Motor neuron (in vitro differentiated cells): ENCODE data around the gene TRAPPC12. TPM values are rescaled to one million over a fixed set of nuclear protein-coding genes. Genes with fewer than 3 reads are reported as not detected.
"Not testable (repeated sequence)": the region's sequence is repeated elsewhere in the genome, so short reads cannot be mapped to it uniquely, and the experiment has no call there.

Experiments used
- ATAC-seq, 8 experiments: fragments of 200-7000 bp; cut with Tn5 transposase; replicated peaks in 6 of 8; 2 replicates each; pipeline ENCODE4 v1.8.0; 2021; ENCODE audit warnings: mild to moderate bottlenecking in 8 of 8, moderate library complexity in 8 of 8
- H3K27ac ChIP-seq, 2 donors: fragments of 250-450 bp; sonication (Bioruptor Pico); 2 replicates each; pipeline ENCODE4 v1.9.0; 2021; ENCODE audit warnings: antibody characterized with exemption in 2 of 2, mild to moderate bottlenecking in 2 of 2, moderate library complexity in 1 of 2
- H3K4me1 ChIP-seq, 2 donors: fragments of 250-450 bp; sonication (Bioruptor Pico); replicated peaks in 1 of 2; 2 replicates each; pipeline ENCODE4 v1.6.1; 2021; ENCODE audit warnings: antibody characterized with exemption in 2 of 2, mild to moderate bottlenecking in 2 of 2, moderate library complexity in 1 of 2
- H3K4me3 ChIP-seq, 5 donors: fragments of 250-450 bp; sonication (Bioruptor Pico); 2 replicates each; pipeline ENCODE4 v1.9.0; 2021; ENCODE audit warnings: antibody characterized with exemption in 5 of 5, mild to moderate bottlenecking in 5 of 5, moderate library complexity in 4 of 5
- WGBS, 10 experiments: fragments of 450-650 bp; shearing (Covaris generic); methylation state at CpG; one replicate each; pipeline ENCODE4 v1.0.0; 2022; 5-methylcytosine and 5-hydroxymethylcytosine counted together
- in situ Hi-C, 9 experiments: fragments of 400-800 bp; cut with MboI; loops; one replicate each; pipeline ENCODE4 v1.15.0; 2021; ENCODE audit warnings: low sequenced_read_pairs in 9 of 9, low pct_unique_long_range_greater_than_20kb in 2 of 9; ENCODE audit not compliant: unreplicated experiment in 9 of 9
- total RNA-seq, 8 experiments: library from RNA; unstranded; fragments of 300-600 nt; gene quantifications; 2 replicates each; pipeline versions ENCODE4 v1.2.3 to v1.2.4, GENCODE V29; 2022

TRAPPC12 gene
- total RNA-seq, 8 experiments from 2014 or later: 40.1 to 228 (median 67.4) TPM

DNA sequence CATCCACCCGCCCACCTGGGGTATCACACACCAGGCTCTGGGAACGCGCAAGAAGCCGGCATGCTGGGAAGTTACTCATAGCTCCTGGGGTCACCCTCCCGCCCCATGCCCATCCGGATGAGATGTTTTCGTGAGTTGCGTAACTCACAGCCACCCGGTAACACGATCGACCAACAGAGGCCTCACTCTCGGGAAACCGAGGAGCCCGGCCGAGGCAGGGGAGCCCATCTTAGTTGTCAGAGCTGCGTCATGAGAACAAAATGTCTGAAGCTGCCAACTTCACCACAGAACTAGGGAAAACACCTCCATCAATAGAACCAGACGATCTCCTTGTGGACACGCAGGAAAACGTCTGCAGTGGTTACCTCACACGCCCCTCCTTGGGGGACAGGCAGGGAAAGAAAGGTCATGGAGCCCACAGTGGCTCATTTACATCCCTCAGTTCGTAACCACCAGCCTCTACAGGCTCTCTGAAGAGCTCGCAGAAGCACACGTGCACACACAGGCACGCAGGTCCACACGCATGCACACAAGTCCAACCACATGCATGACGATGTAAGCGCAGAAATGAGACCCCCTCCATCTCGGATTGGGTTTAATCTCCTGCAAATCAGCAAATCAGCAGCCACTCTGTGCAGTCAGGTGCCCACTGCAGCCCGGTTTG is 113.6 kb downstream of the TRAPPC12 start:
- peak overlapping the region; percentile 14 to 50 for H3K27ac ChIP-seq
- peaks cover 39 to 43% of the 10 kb centered on the region in 2 donors for H3K4me1 ChIP-seq
- in situ Hi-C loops: no loop called here
- no peak overlapping the region for H3K4me3 ChIP-seq
- ATAC-seq: peak in 4 of 8 experiments; percentile 15 to 32 (median 28)
- WGBS, 10 experiments: 78 to 100% (median 93%) methylated on average over 2 to 17 of the region's 29 CpGs; no CpG with 5 or more reads in 2 of the 10 experiments

DNA sequence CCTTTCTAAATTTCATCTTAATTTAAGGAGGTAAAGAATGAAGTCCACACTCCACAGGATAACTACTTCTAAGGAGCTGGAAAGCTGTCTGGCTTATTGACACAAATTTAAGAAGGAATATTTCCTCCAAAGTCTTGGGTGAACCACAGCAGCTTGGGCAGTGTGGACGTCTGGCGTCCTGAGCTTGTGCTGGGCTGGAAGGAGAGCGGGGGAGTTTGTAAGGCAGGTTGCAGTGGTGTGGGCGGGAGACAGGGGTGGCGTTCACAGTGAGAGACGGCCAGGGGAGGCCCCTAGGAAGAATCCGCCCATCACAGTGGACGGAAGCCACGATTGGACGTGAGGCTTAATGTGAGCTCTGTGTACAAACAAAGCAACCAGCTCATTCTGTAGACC is 114.1 kb downstream of the TRAPPC12 start:
- Histone ChIP-seq H3K27ac (peak overlapping the region in 1 of 2 donors; percentile 14), H3K4me1 (peaks cover 34 to 38% of the 10 kb centered on the region in 2 donors), H3K4me3 (no peak overlapping the region)
- in situ Hi-C loops: no loop called here
- peak in 7 of 8 experiments; percentile 57 to 94 (median 89) for ATAC-seq
- WGBS, 10 experiments: 27 to 80% (median 53%) methylated on average over 1 to 4 of the region's 10 CpGs; no CpG with 5 or more reads in 6 of the 10 experiments

DNA sequence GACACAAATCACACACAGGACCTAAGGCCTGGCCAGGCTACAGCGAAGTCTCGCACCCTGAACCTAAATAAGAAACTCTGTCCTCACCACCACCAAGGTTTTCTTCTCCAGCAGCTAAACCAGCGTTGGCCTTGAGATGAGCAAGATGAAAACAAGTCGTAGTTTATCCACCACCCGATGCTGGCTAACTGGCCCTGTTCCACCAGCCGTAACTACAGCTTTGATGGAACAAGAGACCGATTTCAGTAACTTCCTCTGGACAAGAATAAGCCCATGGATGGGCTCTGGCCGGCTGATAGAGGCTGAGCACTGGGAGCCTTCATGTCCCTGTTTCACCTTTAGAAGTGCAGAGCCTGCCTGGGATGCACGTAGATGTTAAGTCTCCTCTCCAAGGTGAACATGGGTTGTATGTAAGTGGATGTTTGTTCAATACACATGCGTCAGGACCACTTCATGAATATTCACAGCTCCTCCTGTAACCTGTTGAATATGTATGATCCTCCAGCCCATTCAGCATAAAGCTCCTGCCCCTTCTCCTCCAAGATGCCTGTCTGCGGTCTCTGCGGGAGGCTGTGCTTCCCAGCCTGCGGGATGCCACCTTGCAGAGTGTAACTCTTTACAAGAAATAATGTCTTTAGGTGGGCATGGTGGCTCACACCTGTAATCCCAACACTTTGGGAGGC is 115.6 kb downstream of the TRAPPC12 start:
- Histone ChIP-seq H3K27ac (no peak overlapping the region), H3K4me3 (no peak overlapping the region), H3K4me1 (peaks cover 22 to 27% of the 10 kb centered on the region in 2 donors)
- in situ Hi-C loops: no loop called here
- 91 to 100% (median 96%) methylated on average over 2 to 9 of the region's 13 CpGs; no CpG with 5 or more reads in 3 of the 10 experiments for WGBS, 10 experiments
- peak in 1 of 8 experiments; percentile 72 for ATAC-seq

DNA sequence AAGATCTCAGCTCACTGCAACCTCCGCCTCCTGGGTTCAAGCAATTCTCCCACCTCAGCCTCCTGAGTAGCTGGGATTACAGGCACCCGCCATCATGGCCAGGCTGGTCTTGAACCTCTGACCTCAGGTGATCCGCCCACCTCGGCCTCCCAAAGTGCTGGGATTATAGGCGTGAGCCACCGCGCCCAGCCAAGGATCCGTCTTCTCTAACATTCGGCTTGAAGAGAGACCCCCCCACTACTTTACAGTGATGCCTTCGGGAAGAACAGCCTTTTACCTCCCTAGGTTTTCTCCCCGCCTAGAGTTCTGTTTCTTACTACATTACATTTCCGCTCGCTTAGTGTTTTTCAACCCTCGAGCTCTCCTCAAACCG is 117.2 kb downstream of the TRAPPC12 start:
- in situ Hi-C loops, ATAC-seq: not testable (repeated sequence)
- WGBS, 10 experiments: 90 to 100% (median 93%) methylated on average over 1 to 12 of the region's 15 CpGs; no CpG with 5 or more reads in 4 of the 10 experiments

DNA sequence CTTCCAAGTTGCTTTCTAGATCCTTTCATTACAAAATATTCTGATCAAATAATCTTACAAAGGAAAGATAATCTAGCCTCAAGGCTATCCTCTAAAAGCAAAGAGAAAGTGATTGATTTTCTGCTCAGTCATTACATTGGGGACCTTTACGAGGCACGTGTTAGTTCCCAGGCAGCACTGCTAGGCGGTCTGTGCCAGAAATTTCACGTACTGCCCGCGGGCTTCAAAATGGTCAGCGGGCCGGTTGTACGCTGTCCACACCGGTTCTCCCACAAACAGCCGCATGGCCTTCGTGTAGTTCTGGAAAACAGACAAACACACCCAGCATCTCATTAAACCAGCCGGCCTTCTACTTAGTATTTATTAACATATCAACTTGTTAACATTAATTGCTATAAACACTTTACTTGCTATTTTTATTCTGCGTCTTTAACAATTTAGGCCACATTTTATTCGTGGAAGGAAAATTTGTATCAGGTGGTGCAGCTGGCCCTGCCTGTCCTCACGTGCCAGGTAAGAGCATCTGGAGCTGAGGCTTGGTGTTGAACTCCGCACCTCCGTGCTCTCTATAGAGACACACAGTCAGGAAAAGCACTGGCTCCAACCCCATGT is 119.4 kb downstream of the TRAPPC12 start:
- no peak for ATAC-seq
- no peak overlapping the region for H3K4me3 ChIP-seq
- 86 to 100% (median 92%) methylated on average over 4 to 18 of the region's 18 CpGs; no CpG with 5 or more reads in 2 of the 10 experiments for WGBS, 10 experiments
- H3K4me1 ChIP-seq: peaks cover 6% of the 10 kb centered on the region in 2 donors
- H3K27ac ChIP-seq: no peak overlapping the region
- in situ Hi-C loops: no loop called here

More for the DNA sequence above, 117.2 kb downstream of the TRAPPC12 start:
- H3K27ac ChIP-seq, H3K4me3 ChIP-seq: not testable (repeated sequence)
- peaks cover 17 to 19% of the 10 kb centered on the region in 2 donors for H3K4me1 ChIP-seq

DNA sequence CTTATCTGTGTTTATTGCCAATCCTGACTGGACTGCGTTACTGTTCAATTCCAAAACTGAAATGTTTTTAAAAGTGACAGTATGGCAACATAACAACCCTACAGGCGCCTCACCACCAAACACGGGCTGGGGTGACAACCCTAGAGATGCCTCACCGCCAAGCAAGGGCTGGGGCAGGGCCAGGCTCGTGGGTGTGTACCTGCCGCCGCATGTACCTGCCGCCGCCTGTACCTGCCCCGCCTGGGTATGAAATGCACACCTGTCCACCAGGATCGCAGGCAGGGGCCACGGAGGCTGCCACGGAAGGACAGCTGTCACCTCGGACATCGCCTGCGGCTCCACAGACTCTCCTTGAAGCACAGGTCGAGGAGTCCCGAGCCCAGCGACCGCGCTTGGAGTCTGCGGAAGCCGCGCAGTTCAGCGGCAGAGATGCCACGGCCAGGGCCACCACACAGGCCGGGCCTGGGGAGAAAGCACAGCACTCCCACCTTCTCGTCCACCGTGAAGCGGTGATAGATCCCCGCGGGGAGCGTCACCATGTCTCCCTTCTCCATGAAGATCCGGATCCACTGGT is 120.9 kb downstream of the TRAPPC12 start:
- WGBS, 10 experiments: 75 to 100% (median 94%) methylated on average over 1 to 15 of the region's 34 CpGs; no CpG with 5 or more reads in 2 of the 10 experiments

DNA sequence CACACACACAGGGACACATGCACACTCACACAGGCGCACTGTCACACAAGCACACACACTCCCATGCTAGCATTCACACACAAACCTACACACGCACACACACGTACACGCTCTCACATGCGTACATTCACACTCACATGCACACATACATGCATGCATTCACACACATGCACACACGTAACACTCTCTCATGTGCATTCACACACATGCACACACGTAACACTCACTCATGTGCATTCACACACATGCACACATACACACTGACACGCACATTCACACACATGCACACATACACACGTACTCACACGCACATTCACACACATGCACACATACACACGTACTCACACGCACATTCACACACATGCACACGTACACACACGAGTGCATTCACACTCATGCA is 123.6 kb downstream of the TRAPPC12 start:
- no peak for ATAC-seq
- no peaks in the 10 kb centered on the region for H3K4me1 ChIP-seq
- 80 to 100% (median 90%) methylated on average over 1 to 11 of the region's 14 CpGs; no CpG with 5 or more reads in 2 of the 10 experiments for WGBS, 10 experiments
- H3K27ac ChIP-seq: no peak overlapping the region
- no peak overlapping the region for H3K4me3 ChIP-seq
- in situ Hi-C loops: no loop called here

More for the DNA sequence above, 120.9 kb downstream of the TRAPPC12 start:
- Histone ChIP-seq H3K4me1 (no peaks in the 10 kb centered on the region), H3K27ac (no peak overlapping the region), H3K4me3 (no peak overlapping the region)
- ATAC-seq: no peak
- in situ Hi-C loops: no loop called here

DNA sequence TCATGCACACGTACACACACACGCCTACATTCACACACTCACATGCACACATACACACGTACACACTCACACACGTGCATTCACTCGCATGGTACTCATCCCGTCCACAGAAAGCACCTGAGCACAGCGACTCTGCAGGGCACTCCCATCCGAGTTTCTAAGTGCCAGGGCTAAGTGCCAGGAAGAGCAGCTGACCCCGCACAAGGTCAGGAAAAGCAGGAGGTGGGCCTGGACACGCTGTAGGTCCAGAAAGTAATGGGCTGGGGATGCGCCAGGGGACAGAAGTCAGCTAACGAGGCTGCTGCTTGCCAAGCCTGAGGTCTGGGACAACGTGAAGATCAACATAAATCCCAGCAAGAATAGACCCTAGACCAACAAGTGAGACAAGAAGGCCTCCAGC is 124.0 kb downstream of the TRAPPC12 start:
- in situ Hi-C loops: no loop called here

DNA sequence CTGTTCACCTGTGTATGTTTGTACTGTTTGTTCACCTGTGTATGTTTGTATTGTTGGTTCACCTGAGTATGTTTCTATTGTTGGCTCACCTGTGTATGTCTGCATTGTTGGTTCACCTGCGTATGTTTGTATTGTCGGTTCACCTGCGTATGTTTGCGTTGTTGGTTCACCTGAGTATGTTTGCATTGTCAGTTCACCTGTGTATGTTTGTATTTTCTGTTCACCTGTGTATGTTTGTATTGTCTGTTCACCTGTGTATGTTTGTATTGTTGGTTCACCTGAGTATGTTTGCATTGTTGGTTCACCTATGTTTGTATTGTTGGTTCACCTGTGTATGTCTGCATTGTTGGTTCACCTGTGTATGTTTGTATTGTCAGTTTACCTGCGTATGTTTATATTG is 125.2 kb downstream of the TRAPPC12 start:
- WGBS, 10 experiments: 80 to 100% (median 97%) methylated on average over 1 to 5 of the region's 5 CpGs; no CpG with 5 or more reads in 2 of the 10 experiments
- H3K4me3 ChIP-seq: no peak overlapping the region
- no peak for ATAC-seq
- in situ Hi-C loops: no loop called here
- no peaks in the 10 kb centered on the region for H3K4me1 ChIP-seq
- no peak overlapping the region for H3K27ac ChIP-seq

More for the DNA sequence above, 124.0 kb downstream of the TRAPPC12 start:
- no peak overlapping the region for H3K27ac ChIP-seq
- ATAC-seq: no peak
- H3K4me1 ChIP-seq: no peaks in the 10 kb centered on the region
- H3K4me3 ChIP-seq: no peak overlapping the region
- WGBS, 10 experiments: 90 to 100% (median 96%) methylated on average over 1 to 7 of the region's 13 CpGs; no CpG with 5 or more reads in 4 of the 10 experiments

DNA sequence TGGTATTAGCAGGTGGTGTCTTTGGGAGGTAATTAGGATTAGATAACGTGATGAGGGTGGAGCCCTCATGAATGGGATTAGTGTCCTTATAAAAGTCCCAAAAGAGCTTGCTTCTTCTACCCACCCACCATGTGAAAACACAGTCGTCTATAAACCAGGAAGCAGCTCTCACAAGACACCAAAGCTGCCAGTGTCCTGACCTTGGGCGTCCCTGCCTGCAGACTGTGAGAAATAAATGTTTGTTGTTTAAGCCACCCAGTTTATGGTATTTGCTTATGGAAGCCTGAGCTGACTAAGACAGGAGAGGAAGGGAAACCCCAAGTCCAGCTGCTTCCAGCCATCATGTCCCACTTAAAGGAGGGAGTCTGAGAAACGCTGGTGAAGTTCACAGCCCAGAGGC is 126.3 kb downstream of the TRAPPC12 start:
- WGBS, 10 experiments: 40 to 89% (median 74%) methylated on average over 1 to 4 of the region's 4 CpGs; no CpG with 5 or more reads in 4 of the 10 experiments

DNA sequence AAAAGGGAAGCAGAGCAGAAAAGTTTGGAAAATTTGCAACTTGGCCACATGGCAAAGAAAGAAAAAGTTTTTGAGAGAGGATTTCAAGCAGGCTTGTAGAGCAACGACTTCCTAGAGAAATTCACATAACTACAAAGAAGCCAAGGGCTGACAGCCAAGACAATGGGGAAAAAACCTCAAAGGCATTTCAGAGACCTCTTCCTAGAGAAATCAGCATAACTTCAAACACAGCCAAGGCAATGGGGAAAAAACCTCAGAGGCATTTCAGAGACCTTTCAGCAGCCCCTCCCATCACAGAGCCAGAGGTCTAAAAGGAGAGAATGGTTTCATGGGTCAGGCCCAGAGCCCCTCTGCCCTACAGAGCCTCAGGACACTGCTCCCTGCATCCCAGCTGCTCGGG is 132.6 kb downstream of the TRAPPC12 start:
- Histone ChIP-seq H3K27ac (no peak overlapping the region), H3K4me1 (no peaks in the 10 kb centered on the region), H3K4me3 (no peak overlapping the region)
- peak in 4 of 8 experiments; percentile 61 to 85 (median 78) for ATAC-seq
- 0 to 13% (median 0%) methylated on average over 1 of the region's 2 CpGs; no CpG with 5 or more reads in 2 of the 10 experiments for WGBS, 10 experiments
- in situ Hi-C loops: no loop called here

More for the DNA sequence above, 126.3 kb downstream of the TRAPPC12 start:
- Histone ChIP-seq H3K27ac (no peak overlapping the region), H3K4me1 (no peaks in the 10 kb centered on the region), H3K4me3 (no peak overlapping the region)
- peak in 4 of 8 experiments; percentile 24 to 43 (median 36) for ATAC-seq
- in situ Hi-C loops: no loop called here

DNA sequence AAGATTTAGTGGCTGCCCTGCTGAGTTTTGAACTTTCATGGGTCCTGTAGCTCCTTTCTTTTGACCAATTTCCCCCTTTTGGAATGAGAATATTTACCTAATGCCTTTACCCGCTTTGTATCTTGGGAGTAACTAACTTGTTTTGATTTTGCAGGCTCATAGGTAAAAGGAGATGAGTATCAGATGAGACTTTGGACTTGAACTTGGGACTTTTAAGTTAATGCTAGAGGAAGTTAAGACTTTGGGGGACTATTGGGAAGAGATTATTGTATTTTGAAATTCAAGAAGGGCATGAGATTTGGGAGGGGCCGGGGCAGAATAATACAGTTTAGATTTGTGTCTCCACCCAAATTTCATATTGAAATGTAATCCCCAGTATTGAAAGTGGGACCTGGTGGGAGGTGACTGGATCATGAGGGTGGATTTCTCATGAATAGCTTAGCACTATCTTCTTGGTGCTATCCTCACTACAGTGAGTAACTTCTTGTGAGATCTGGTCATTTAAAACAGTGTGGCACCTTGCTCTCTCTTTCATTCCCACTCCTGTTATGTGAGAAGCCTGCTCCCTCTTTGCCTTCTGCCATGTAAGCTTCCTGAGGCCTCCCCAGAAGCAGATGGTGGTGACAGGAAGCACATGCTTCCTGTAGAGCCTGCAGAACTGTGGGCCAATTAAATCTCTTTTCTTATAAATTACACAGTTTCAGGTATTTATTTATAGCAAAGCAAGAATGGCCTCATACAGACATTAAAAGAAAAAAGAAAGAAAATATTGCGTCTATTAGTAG is 133.7 kb downstream of the TRAPPC12 start:
- H3K4me3 ChIP-seq: no peak overlapping the region
- ATAC-seq: no peak
- no peak overlapping the region for H3K27ac ChIP-seq
- H3K4me1 ChIP-seq: peaks cover 5 to 6% of the 10 kb centered on the region in 2 donors
- WGBS, 10 experiments: 80 to 100% (median 100%) methylated on average over 1 to 3 of the region's 3 CpGs
- in situ Hi-C loops: no loop called here
